Esophagus squamous epithelium (tissue), 5 donors: ENCODE data around the gene UTP14A. TPM values are rescaled to one million over a fixed set of nuclear protein-coding genes. Genes with fewer than 3 reads are reported as not detected.
"Not testable (repeated sequence)": the region's sequence is repeated elsewhere in the genome, so short reads cannot be mapped to it uniquely, and the experiment has no call there.

Experiments used
- DNase-seq: peaks from one replicate; lab custom pipeline; 2025; lab: John Stamatoyannopoulos, UW
- H3K27ac ChIP-seq, 4 donors: fragments of 200-600 bp; sonication (generic); one replicate each; pipeline ENCODE4 v1.5.1; 2016 to 2019; ENCODE audit warnings: mild to moderate bottlenecking in 1 of 4
- H3K27me3 ChIP-seq, 4 donors: fragments of 200-600 bp; sonication (generic); 1 replicate in 3 of 4; 2 replicates in 1 of 4; pipeline versions ENCODE4 v1.5.1 to v1.6.0; 2017 to 2021; ENCODE audit warnings: antibody characterized with exemption in 1 of 4
- H3K36me3 ChIP-seq, 3 donors: fragments of 200-600 bp; sonication (generic); one replicate each; pipeline ENCODE4 v1.5.1; 2016 to 2019
- H3K4me1 ChIP-seq, 3 donors: fragments of 200-600 bp; sonication (generic); one replicate each; pipeline ENCODE4 v1.5.1; 2017 to 2019
- H3K4me3 ChIP-seq, 4 donors: fragments of 200-600 bp; sonication (generic); 1 replicate in 3 of 4; 2 replicates in 1 of 4; pipeline ENCODE4 v1.5.1; 2016 to 2019; ENCODE audit warnings: mild to moderate bottlenecking in 2 of 4, moderate library complexity in 1 of 4
- H3K9me3 ChIP-seq, 3 donors: fragments of 200-600 bp; sonication (generic); one replicate each; pipeline ENCODE4 v1.5.1; 2016 to 2019
- CTCF ChIP-seq, 6 experiments: fragments of 450-650 bp in 4 of 6; fragments of 200-600 bp in 2 of 6; sonication (generic) in 2 of 6; IDR thresholded peaks; one replicate each; pipeline ENCODE4 v1.5.1; 2016 to 2019; ENCODE audit warnings: antibody characterized with exemption in 6 of 6, mild to moderate bottlenecking in 4 of 6, moderate library complexity in 4 of 6
- POLR2A ChIP-seq, 4 donors: fragments of 450-650 bp; IDR thresholded peaks; one replicate each; pipeline ENCODE4 v1.6.1; 2017; ENCODE audit warnings: antibody characterized with exemption in 4 of 4, mild to moderate bottlenecking in 4 of 4, moderate library complexity in 3 of 4
- WGBS, 2 donors: methylation state at CpG; one replicate each; pipeline ENCODE4 v1.1.5; 2018; 5-methylcytosine and 5-hydroxymethylcytosine counted together
- intact Hi-C: fragments of 100-400 bp; cut with DNase I; formaldehyde crosslinking; loops from one replicate; pipeline ENCODE4 v1.15.0; 2022
- total RNA-seq, 4 donors: library from RNA; depleted of rRNA; stranded (reverse); fragments of >200 nt; gene quantifications; one replicate each; pipeline ENCODE4 v1.1.0, GENCODE V29; 2016
- donor health status: DM: yes; HTN: yes; CAD: no.

The UTP14A gene
- 10 to 100 TPM; 14.4 to 25.2 (median 19.5) TPM for total RNA-seq

- H3K27ac ChIP-seq: peak within 1 kb of the TSS; percentile 77 to 86 (median 84)
- peaks cover 0 to 33% (median 3%) of the 10 kb centered on the region in 3 donors for H3K36me3 ChIP-seq
- peak; percentile 60 for DNase-seq
- H3K4me3 ChIP-seq: peak within 1 kb of the TSS; percentile 62 to 73 (median 69)
- H3K9me3 ChIP-seq: no peaks in the 10 kb centered on the region
- intact Hi-C loops: no loop called here
- 0 to 53% methylated on average over 19 to 38 of the region's 53 CpGs for WGBS, 2 donors
- TF ChIP-seq CTCF (IDR thresholded peaks at IDR 0.05): no peak
- TF ChIP-seq POLR2A (IDR thresholded peaks at IDR 0.05): peak in 2 of 4 donors; percentile 13 to 37
- H3K27me3 ChIP-seq: no peaks in the 10 kb centered on the region
- peaks cover 4 to 9% (median 4%) of the 10 kb centered on the region in 3 donors for H3K4me1 ChIP-seq
Observed at GRCh38 chrX:129905787-129906580, at the start of gene UTP14A. Gene UTP14A, plus strand, starts transcription at chrX:129906164. Its CDS starts 47 bp downstream, at chrX:129906211.

GRCh38 chrX:129859134-129859533, 46.8 kb upstream of the UTP14A start:
- DNase-seq, H3K36me3 ChIP-seq, H3K4me1 ChIP-seq, H3K9me3 ChIP-seq, intact Hi-C loops, H3K4me3 ChIP-seq, H3K27ac ChIP-seq, H3K27me3 ChIP-seq: not testable (repeated sequence)
- 5 to 53% methylated on average over 3 to 4 of the region's 6 CpGs for WGBS, 2 donors

GRCh38 chrX:129866321-129866720, 39.6 kb upstream of the UTP14A start:
- H3K9me3 ChIP-seq, intact Hi-C loops, H3K4me3 ChIP-seq, H3K27me3 ChIP-seq, H3K36me3 ChIP-seq, H3K27ac ChIP-seq, H3K4me1 ChIP-seq, DNase-seq: not testable (repeated sequence)
- WGBS, 2 donors: 51 to 64% methylated on average over 3 of the region's 3 CpGs

GRCh38 chrX:129872524-129872923, 33.4 kb upstream of the UTP14A start:
- 50% methylated on average over 1 of the region's 2 CpGs; no CpG with 5 or more reads in 1 of the 2 donors for WGBS, 2 donors
- no peaks in the 10 kb centered on the region for H3K9me3 ChIP-seq
- intact Hi-C loops: no loop called here
- TF ChIP-seq CTCF (IDR thresholded peaks at IDR 0.05): no peak
- no peaks in the 10 kb centered on the region for H3K36me3 ChIP-seq
- DNase-seq: no peak
- H3K4me3 ChIP-seq: no peak overlapping the region
- no peaks in the 10 kb centered on the region for H3K27me3 ChIP-seq
- no peak overlapping the region for H3K27ac ChIP-seq
- H3K4me1 ChIP-seq: no peaks in the 10 kb centered on the region

- H3K4me3 ChIP-seq: no peak overlapping the region
- intact Hi-C loops: no loop called here
- TF ChIP-seq POLR2A (IDR thresholded peaks at IDR 0.05) (no peak), CTCF (IDR thresholded peaks at IDR 0.05) (no peak)
- no peak overlapping the region for H3K27ac ChIP-seq
- no peaks in the 10 kb centered on the region for H3K9me3 ChIP-seq
- WGBS, 2 donors: 0% methylated on average over 2 of the region's 3 CpGs; no CpG with 5 or more reads in 1 of the 2 donors
- H3K4me1 ChIP-seq: no peaks in the 10 kb centered on the region
- no peak for DNase-seq
- H3K36me3 ChIP-seq: no peaks in the 10 kb centered on the region
- no peaks in the 10 kb centered on the region for H3K27me3 ChIP-seq
Observed at GRCh38 chrX:129875669-129876068, 30.3 kb upstream of the UTP14A start.

- TF ChIP-seq POLR2A (IDR thresholded peaks at IDR 0.05) (no peak), CTCF (IDR thresholded peaks at IDR 0.05) (no peak)
- 62% methylated on average over 2 of the region's 4 CpGs; no CpG with 5 or more reads in 1 of the 2 donors for WGBS, 2 donors
Observed at GRCh38 chrX:129876771-129877305, 29.1 kb upstream of the UTP14A start.

More at GRCh38 chrX:129876771-129877305, 29.1 kb upstream of the UTP14A start:
- no peaks in the 10 kb centered on the region for H3K9me3 ChIP-seq
- H3K36me3 ChIP-seq: no peaks in the 10 kb centered on the region
- no peaks in the 10 kb centered on the region for H3K27me3 ChIP-seq
- DNase-seq: no peak
- H3K27ac ChIP-seq: no peak overlapping the region
- no peak overlapping the region for H3K4me3 ChIP-seq
- no peaks in the 10 kb centered on the region for H3K4me1 ChIP-seq
- intact Hi-C loops: no loop called here
